Heart left ventricle (tissue), 13 donors: ENCODE results near the gene PLA2G6.

Experiments
- POLR2A ChIP-seq, 2 donors: fragments of 450-650 bp; IDR thresholded peaks; one replicate each; pipeline ENCODE4 v1.6.1; 2017; ENCODE audit warnings: antibody characterized with exemption in 2 of 2, mild to moderate bottlenecking in 2 of 2, moderate library complexity in 2 of 2
- TF ChIP-seq, protein P1 (sequence below), 12 donors: fragments of 200-600 bp; sonication (generic) in 4 of 12; IDR thresholded peaks; one replicate each; pipeline versions ENCODE4 v1.5.0 to v1.8.0; 2018 to 2022; ENCODE audit warnings: antibody characterized with exemption in 12 of 12, mild to moderate bottlenecking in 5 of 12
- donor health status: ischemic (EF 13 %, LVEDD 7.1; RV severe dilation, severe dysfunction).
- donor health status: DM: no; HTN: yes; CAD: no.
- donor health status: DM: no; HTN: no; CAD: no.
- donor health status: ischemic (EF 25% LVEDD 6.9; RV normal size, moderate dysfunction).
- donor health status: ischemic (EF 25% LVEDD 5.7; RV mildly dilated, moderate dysfunction).
- donor health status: ischemic (EF 35%, LVEDD 5.7; RV mildly dilated, moderate dysfunction).
- donor health status: nonischemic (EF 11% LVEDD 7.7; RV severe dilation, severe dysfunction).
- donor health status: DM: yes; HTN: yes; CAD: no.
- donor health status: PGD.
- donor health status: ischemic (EF 29% LVEDD 5.4; RV normal size, mild dysfunction).
- donor health status: nonischemic (EF 23%, LVEDD 6.1; RV moderate dilation, normal function).

DNA sequence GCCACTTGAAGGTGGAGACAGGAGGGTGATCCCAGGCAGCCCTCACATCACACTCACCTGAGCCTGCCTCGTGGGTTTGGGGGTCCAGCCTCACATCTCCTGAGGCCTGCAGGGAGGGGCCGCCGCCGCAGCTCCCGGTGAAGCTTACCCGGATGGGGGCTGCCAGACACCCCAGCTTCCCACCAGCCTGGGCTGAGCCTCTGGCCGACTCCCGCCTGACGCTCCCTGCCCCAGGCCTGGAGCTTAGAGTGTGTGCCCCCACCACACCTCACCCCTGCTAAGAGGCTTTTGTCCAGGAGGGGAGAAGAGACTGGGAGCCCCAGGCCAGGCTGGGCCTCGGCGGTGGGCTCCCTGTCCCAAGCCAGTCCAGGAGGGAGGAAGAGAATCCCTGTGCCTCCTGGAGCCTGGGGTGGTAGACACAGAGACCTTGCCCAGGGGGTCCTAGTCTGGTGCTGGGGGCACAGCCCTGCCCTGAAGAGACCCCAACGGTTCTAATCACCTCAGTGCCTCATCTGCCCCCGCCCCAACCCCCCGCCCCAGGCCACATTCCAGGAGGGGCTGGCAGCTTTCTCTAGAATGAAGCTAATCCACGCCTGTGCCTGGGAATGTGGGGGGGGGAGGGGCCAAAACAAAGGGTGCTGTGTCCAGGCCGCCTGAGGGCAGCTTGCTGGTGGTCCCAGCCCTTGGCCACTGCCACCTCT is 97.5 kb downstream of the PLA2G6 start, which contains the start of gene SLC16A8:
- TF ChIP-seq POLR2A (IDR thresholded peaks at IDR 0.05) = no peak
- TF ChIP-seq, protein P1, sequence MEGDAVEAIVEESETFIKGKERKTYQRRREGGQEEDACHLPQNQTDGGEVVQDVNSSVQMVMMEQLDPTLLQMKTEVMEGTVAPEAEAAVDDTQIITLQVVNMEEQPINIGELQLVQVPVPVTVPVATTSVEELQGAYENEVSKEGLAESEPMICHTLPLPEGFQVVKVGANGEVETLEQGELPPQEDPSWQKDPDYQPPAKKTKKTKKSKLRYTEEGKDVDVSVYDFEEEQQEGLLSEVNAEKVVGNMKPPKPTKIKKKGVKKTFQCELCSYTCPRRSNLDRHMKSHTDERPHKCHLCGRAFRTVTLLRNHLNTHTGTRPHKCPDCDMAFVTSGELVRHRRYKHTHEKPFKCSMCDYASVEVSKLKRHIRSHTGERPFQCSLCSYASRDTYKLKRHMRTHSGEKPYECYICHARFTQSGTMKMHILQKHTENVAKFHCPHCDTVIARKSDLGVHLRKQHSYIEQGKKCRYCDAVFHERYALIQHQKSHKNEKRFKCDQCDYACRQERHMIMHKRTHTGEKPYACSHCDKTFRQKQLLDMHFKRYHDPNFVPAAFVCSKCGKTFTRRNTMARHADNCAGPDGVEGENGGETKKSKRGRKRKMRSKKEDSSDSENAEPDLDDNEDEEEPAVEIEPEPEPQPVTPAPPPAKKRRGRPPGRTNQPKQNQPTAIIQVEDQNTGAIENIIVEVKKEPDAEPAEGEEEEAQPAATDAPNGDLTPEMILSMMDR (IDR thresholded peaks at IDR 0.05) = no peak
